HepG2 (cell line): ENCODE data around the gene AKAIN1. TPM values are rescaled to one million over a fixed set of nuclear protein-coding genes. Genes with fewer than 3 reads are reported as not detected.

Experiments used
- ARHGAP35 ChIP-seq: sonication (generic); formaldehyde crosslinking; IDR thresholded peaks from 2 replicates; pipeline ENCODE4 v1.9.0; 2022; ENCODE audit warnings: mild to moderate bottlenecking, inconsistent platforms, moderate library complexity, missing genetic modification reagents, borderline replicate concordance
- ATM ChIP-seq: fragments of 450-650 bp; IDR thresholded peaks from 2 replicates; pipeline ENCODE4 v1.7.1; 2017; ENCODE audit warnings: mild to moderate bottlenecking, borderline replicate concordance
- CREM ChIP-seq, 2 experiments: sonication (generic) in 1 of 2; formaldehyde crosslinking in 1 of 2; IDR thresholded peaks; 2 replicates each; pipeline versions ENCODE4 v1.4.0 to v1.6.1; 2016 to 2020; ENCODE audit warnings: antibody characterized with exemption in 1 of 2, mild to moderate bottlenecking in 1 of 2, missing genetic modification reagents in 1 of 2
- CSRNP2 ChIP-seq: sonication (generic); formaldehyde crosslinking; conservative IDR thresholded peaks from 2 replicates; pipeline ENCODE4 v1.8.0; 2022; ENCODE audit warnings: low read depth, missing genetic modification reagents
- FLYWCH1 ChIP-seq: sonication (generic); formaldehyde crosslinking; IDR thresholded peaks from 2 replicates; pipeline ENCODE4 v1.8.1; 2023; ENCODE audit warnings: mild to moderate bottlenecking, missing genetic modification reagents
- FOXO1 ChIP-seq: sonication (generic); formaldehyde crosslinking; IDR thresholded peaks from 2 replicates; pipeline ENCODE4 v1.4.0; 2020; ENCODE audit warnings: missing genetic modification reagents
- IKZF1 ChIP-seq: fragments of 450-650 bp; IDR thresholded peaks from 2 replicates; pipeline ENCODE4 v1.7.1; 2016
- KMT2A ChIP-seq: sonication (generic); formaldehyde crosslinking; IDR thresholded peaks from 2 replicates; pipeline ENCODE4 v1.4.0; 2020; ENCODE audit warnings: missing genetic modification reagents
- MAFG ChIP-seq: sonication (generic); formaldehyde crosslinking; IDR thresholded peaks from 2 replicates; pipeline ENCODE4 v1.5.1; 2020; ENCODE audit warnings: mild to moderate bottlenecking, missing genetic modification reagents
- MTF1 ChIP-seq: sonication (generic); formaldehyde crosslinking; IDR thresholded peaks from 2 replicates; pipeline ENCODE4 v1.5.0; 2020; ENCODE audit warnings: missing genetic modification reagents
- PHF21A ChIP-seq: sonication (generic); formaldehyde crosslinking; IDR thresholded peaks from 2 replicates; pipeline ENCODE4 v1.5.0; 2020; ENCODE audit warnings: mild to moderate bottlenecking, missing genetic modification reagents
- RARA ChIP-seq: IDR thresholded peaks from 2 replicates; pipeline ENCODE4 v1.6.1; 2016; ENCODE audit warnings: missing genetic modification reagents, missing compliant biosample characterization
- RBM22 ChIP-seq: fragments of 200-400 bp; formaldehyde crosslinking; optimal IDR thresholded peaks from 2 replicates; pipeline ENCODE3; 2017; ENCODE audit warnings: mild to moderate bottlenecking, low read length, moderate library complexity
- SP5 ChIP-seq: IDR thresholded peaks from 2 replicates; pipeline ENCODE4 v1.6.1; 2016; ENCODE audit warnings: low read depth, borderline replicate concordance
- TCF7L2 ChIP-seq: IDR thresholded peaks from 2 replicates; pipeline ENCODE4 v1.6.1; 2011; ENCODE audit warnings: mild to moderate bottlenecking, low read depth, low read length, moderate library complexity
- ZFP36L2 ChIP-seq: sonication (generic); formaldehyde crosslinking; IDR thresholded peaks from 2 replicates; pipeline ENCODE4 v1.4.0; 2020; ENCODE audit warnings: missing genetic modification reagents
- ZFP62 ChIP-seq: sonication (generic); formaldehyde crosslinking; IDR thresholded peaks from 2 replicates; pipeline ENCODE4 v1.4.0; 2020; ENCODE audit warnings: missing genetic modification reagents
- ZKSCAN5 ChIP-seq: sonication (generic); formaldehyde crosslinking; IDR thresholded peaks from 2 replicates; pipeline ENCODE4 v1.5.1; 2020; ENCODE audit warnings: mild to moderate bottlenecking, missing genetic modification reagents
- ZNF124 ChIP-seq: sonication (generic); formaldehyde crosslinking; IDR thresholded peaks from 2 replicates; pipeline ENCODE4 v1.4.0; 2020; ENCODE audit warnings: missing genetic modification reagents
- ZNF225 ChIP-seq: sonication (generic); formaldehyde crosslinking; IDR thresholded peaks from 2 replicates; pipeline ENCODE4 v1.4.0; 2020; ENCODE audit warnings: mild to moderate bottlenecking, missing genetic modification reagents
- ZNF230 ChIP-seq: sonication (generic); formaldehyde crosslinking; IDR thresholded peaks from 2 replicates; pipeline ENCODE4 v1.4.0; 2020; ENCODE audit warnings: mild to moderate bottlenecking, missing genetic modification reagents
- ZNF264 ChIP-seq: sonication (generic); formaldehyde crosslinking; IDR thresholded peaks from 2 replicates; pipeline ENCODE4 v1.4.0; 2020; ENCODE audit warnings: missing genetic modification reagents
- ZNF280D ChIP-seq: sonication (generic); formaldehyde crosslinking; IDR thresholded peaks from 2 replicates; pipeline ENCODE4 v1.5.1; 2020; ENCODE audit warnings: mild to moderate bottlenecking, missing genetic modification reagents
- ZNF430 ChIP-seq: sonication (generic); formaldehyde crosslinking; IDR thresholded peaks from 2 replicates; pipeline ENCODE4 v1.9.0; 2021; ENCODE audit warnings: mild to moderate bottlenecking, missing genetic modification reagents
- ZNF558 ChIP-seq: sonication (generic); formaldehyde crosslinking; IDR thresholded peaks from 2 replicates; pipeline ENCODE4 v1.9.0; 2022; ENCODE audit warnings: mild to moderate bottlenecking, missing genetic modification reagents, borderline replicate concordance
- ZNF577 ChIP-seq: sonication (generic); formaldehyde crosslinking; IDR thresholded peaks from 2 replicates; pipeline ENCODE4 v1.4.0; 2020; ENCODE audit warnings: mild to moderate bottlenecking, low read depth, missing genetic modification reagents, borderline replicate concordance
- ZNF773 ChIP-seq: sonication (generic); formaldehyde crosslinking; IDR thresholded peaks from 2 replicates; pipeline ENCODE4 v1.4.0; 2020; ENCODE audit warnings: missing genetic modification reagents, borderline replicate concordance
- polyA plus RNA-seq, 8 experiments: library from polyadenylated mRNA; depleted of rRNA in 3 of 8; stranded (reverse) in 7 of 8; unstranded in 1 of 8; fragments of >200 nt; fragmentation: Illumina TruSeq in 4 of 8; extraction: Trizol in 4 of 8; gene quantifications; 2 replicates each; pipeline versions ENCODE4 v1.2.1 to v1.2.3, GENCODE V29; 2011 to 2016; ENCODE audit warnings: low read depth in 4 of 8, missing spikeins in 1 of 8, mixed read lengths in 1 of 8; ENCODE audit not compliant: insufficient read depth in 1 of 8
- total RNA-seq, 5 experiments: library from RNA; depleted of rRNA; stranded (reverse); fragments of >200 nt; fragmentation: Illumina TruSeq; extraction: Trizol; gene quantifications; 2 replicates each; pipeline ENCODE4 v1.2.3, GENCODE V29; 2016; ENCODE audit warnings: low read depth in 1 of 5
- TF ChIP-seq, protein P1 (sequence below): sonication (generic); formaldehyde crosslinking; IDR thresholded peaks from 2 replicates; pipeline ENCODE4 v1.4.0; 2020; ENCODE audit warnings: missing genetic modification reagents

The AKAIN1 gene
- total and polyA plus RNA-seq, 2 of the 13 experiments (the other 11 are each of a cell fraction or from before 2014, with no cell fraction given) = not detected

GRCh38 chr18:5237723-5238370, 40.8 kb upstream of the AKAIN1 start (continued):
- TF ChIP-seq ZNF280D (CRISPR knock-in tag) (no peak), RBM22 (no peak), ZFP62 (CRISPR knock-in tag) (no peak), PHF21A (CRISPR knock-in tag) (no peak), CSRNP2 (CRISPR knock-in tag) (no peak), IKZF1 (no peak), ZNF264 (CRISPR knock-in tag) (no peak; the same call in 1 of the 2 replicates), CREM (IDR thresholded peaks at IDR 0.05) (peak; percentile 51), CREM (CRISPR knock-in tag; IDR thresholded peaks at IDR 0.05) (peak; percentile 65; the same call in 1 of the 2 replicates), ZNF773 (no peak; the same call in 1 of the 2 replicates), ZNF124 (0 out of 2 replicates have a peak, but pooled peaks have one; percentile 29), ZNF558 (no peak), ATM (no peak), ARHGAP35 (CRISPR knock-in tag) (no peak), SP5 (CRISPR knock-in tag) (no peak), MAFG (no peak), KMT2A (CRISPR knock-in tag) (peak; percentile 82), ZFP36L2 (CRISPR knock-in tag) (no peak; the same call in 1 of the 2 replicates), TCF7L2 (no peak), ZKSCAN5 (CRISPR knock-in tag) (no peak), FOXO1 (peak; percentile 73), RARA (0 out of 2 replicates have a peak, but pooled peaks have one; percentile 6), MTF1 (CRISPR knock-in tag) (0 out of 2 replicates have a peak, but pooled peaks have one; percentile 20), ZNF230 (CRISPR knock-in tag) (peak; percentile 48; the same call in 1 of the 2 replicates), ZNF577 (CRISPR knock-in tag) (no peak), ZNF430 (CRISPR knock-in tag) (0 out of 2 replicates have a peak, but pooled peaks have one; percentile 67), ZNF225 (CRISPR knock-in tag) (no peak), FLYWCH1 (CRISPR knock-in tag) (no peak)
- TF ChIP-seq, protein P1, sequence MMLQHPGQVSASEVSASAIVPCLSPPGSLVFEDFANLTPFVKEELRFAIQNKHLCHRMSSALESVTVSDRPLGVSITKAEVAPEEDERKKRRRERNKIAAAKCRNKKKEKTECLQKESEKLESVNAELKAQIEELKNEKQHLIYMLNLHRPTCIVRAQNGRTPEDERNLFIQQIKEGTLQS (CRISPR knock-in tag) = no peak
